Right forelimb (tissue), 1 donor: ENCODE measurements around the gene CABLES1.
"Not testable (repeated sequence)": the region's sequence is repeated elsewhere in the genome, so short reads cannot be mapped to it uniquely, and the experiment has no call there.

Experiments
- DNase-seq: peaks from one replicate; pipeline ENCODE4 v3.0.0-alpha.2; 2018

Gene CABLES1

GRCh38 chr18:23272498-23273232, 137.4 kb downstream of the CABLES1 start:
- no peak for DNase-seq

DNA sequence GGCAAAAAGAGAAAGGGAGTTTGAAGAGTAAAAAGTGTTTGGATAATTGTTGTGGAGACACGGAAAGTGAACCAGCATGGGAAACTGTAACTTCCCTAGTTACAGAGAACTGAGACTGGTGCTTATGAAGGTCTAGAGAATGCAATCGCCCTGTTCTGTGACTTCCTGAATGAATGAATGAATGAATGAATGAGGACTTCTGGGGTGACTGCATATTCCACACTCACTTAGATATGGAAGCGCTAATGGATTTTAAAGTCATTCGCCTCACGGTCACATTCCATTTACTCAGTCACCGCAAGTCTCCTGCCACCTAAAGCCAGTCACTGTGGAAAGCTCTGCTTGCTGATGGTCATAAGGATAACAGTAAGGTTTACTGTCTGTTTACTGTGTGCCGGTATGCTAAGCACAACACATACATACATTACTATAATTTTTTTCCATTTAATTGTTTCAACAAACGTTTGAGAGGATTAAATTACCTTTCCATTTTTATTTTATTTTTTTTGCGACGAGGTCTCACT, 138.2 kb downstream of the CABLES1 start:
- DNase-seq, result no peak

DNA sequence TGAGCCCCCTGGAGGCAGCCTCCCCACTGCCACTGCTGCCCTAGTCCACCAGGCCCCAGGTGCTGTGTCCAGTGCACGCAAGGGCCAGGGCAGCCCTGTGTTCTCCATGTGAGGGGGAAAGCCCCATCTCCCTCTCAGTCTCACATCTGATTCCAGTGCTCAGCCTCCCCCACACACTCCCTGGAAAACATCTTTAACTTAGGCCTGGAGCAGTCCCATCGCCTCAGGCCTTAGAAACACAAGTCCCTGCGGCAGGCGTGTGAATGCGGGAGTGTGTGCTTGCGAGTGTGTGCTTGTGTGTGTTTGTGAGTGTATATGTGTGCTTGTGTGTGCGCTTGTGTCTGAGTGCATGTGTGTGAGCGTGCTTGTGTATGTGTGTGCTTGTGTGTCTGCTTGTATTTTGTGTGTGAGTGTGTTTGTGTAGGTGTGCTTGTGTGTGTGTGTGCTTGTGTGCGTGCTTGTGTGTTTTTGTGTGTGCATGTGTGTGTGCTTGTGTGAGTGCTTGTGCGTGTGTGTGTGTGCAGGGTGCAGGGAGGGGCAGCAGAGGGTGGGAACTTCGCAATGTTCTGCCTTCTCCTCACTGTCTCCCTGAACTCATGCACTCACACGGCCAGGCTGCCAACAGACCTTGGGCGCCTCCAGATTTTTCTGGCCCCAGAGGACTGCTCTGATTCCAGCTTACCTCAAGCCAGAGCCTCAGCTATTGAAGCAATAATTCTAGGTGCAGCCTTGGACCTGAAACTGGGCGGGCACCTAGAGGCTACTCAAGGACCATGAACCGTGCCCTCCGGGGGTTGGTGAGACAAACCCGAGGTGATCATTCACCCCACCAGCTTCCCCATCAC, 139.6 kb downstream of the CABLES1 start:
- no peak for DNase-seq

DNA sequence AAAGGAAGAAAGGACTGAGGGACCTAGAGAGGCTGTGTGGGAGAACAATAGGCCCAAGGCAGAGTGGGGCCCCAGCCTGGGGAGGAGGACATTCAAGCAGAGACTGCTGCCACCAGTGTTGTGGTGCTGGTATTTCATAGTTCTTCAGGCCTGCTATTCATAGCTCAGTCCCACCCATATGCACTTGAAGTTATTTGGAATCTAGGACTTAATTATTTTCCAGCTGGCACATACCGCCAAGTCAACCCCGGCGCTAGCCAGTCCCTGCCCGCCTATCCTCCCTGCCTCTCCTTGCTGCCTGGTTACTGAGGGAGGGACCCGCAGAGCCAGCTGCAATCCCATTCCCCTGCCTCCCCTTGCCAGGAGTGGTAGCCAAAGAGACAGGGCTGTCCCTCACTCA, 141.2 kb downstream of the CABLES1 start:
- DNase-seq, result no peak

DNA sequence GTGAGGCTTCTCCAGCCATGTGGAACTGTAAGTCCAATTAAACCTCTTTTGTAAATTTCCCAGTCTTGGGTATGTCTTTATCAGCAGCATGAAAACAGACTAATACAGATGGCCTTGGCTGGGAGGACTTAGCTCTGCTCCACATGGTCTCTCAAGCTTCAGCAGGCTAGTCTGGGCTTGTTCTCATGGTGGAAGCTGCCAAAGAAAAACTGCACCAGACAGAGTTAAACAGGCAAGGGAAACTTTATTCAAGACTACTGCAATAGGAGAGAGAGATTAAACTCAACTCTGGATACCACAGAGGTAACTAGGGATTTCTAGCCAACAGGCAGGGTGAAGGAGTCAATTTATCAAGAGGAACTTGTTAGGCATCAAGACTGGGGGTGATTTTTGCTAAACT, 142.1 kb downstream of the CABLES1 start:
- DNase-seq, result no peak

GRCh38 chr18:23279931-23280330, 144.6 kb downstream of the CABLES1 start:
- no peak for DNase-seq

GRCh38 chr18:23280844-23281243, 145.6 kb downstream of the CABLES1 start:
- no peak for DNase-seq

DNA sequence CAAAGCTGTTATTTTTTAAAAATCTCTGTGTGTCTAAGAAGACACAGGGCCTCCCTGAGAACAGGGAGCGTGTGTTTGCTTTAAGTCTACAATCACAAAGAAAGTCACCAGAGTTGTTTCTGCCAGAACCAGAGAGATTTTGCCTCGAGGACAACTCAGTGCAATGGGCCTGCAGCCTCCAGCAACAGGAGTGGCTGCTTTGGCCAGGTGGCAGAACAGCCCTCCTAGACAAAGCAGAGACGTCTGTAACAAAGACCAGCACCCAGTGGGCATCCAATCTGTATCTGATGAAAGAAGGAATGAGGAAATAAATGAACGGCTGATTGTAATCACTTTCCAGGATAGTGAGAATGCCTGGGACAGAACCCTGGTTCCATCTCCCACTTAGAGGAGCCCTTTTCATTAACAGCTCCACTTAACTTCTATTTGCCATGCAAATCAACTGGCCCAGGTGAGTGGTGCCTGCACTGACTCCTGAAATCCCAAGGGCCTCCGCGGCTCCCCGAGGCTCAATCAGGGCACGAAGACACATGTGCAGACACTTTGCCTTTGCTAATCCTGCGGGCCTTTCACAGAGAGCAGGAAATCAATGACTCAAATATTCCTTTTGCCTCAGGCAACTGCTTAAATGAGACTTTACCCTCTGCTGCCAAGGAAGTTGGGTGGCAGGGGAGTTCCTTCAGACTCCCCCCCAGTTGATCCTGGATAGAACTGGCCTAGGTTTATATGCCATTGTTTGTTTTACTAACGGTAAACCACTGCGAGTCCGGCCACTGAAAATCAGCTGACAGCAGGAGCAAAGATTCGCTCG, 146.5 kb downstream of the CABLES1 start:
- no peak for DNase-seq

DNA sequence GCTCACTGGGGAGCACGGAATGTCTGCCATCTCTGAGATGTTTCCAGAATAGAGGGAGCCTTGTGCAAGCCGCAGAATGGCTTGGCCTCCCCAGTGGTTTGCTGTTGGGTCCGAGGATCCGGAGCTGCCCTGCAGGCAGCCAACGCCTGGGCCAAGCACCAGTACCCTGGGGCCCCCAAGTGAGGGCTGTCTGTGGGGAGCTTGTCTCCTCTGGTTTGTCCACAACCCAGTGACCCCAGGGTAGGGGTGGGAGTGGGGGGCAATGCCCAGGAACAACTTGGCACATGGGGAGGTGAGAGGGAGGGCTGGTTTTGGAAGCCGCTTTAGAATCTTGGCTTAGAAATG, 147.1 kb downstream of the CABLES1 start:
- DNase-seq, result no peak

GRCh38 chr18:23283916-23284430, 148.7 kb downstream of the CABLES1 start:
- no peak for DNase-seq

GRCh38 chr18:23284629-23285028, 149.3 kb downstream of the CABLES1 start:
- DNase-seq, result no peak

GRCh38 chr18:23285581-23285980, 150.3 kb downstream of the CABLES1 start:
- DNase-seq, result not testable (repeated sequence)

DNA sequence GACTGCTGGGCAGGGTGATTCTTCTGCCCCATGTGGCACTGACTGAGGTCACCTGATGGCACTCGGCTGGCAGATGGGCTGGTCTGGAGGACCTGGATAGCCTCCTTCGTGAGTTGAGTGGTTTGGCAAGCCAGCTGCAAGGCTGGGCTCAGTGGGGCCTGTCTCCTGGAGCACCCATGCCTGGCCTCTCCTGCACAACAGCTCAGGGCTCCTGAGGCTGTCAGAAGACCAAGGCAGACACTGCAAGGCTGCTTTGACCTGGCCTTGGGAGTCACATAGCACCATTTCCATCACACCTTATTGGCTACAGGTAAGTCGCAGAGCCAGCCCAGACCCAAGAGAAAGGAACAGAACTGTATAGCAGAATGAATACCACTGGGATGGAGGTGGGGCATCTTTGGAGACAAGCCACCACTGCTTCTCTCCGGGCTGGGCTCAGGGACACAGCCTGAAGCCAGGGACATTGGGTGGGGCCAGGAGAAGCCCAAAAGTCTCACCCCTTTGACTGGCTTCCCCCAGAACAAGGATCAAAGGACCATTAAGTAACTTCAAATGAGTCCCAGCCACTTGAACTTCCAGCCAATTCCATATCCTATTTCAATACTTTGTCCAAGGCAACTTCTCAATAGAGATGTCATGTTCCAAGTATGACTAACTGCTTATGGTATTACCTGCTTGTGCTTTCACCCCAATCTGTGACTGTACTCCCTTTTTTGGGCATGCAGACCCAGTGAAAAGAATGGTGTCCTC, 156.3 kb downstream of the CABLES1 start:
- DNase-seq, result no peak

- DNase-seq, result no peak
Measured at GRCh38 chr18:23300231-23300805, 165.0 kb downstream of the CABLES1 start.

GRCh38 chr18:23301972-23302371, 166.7 kb downstream of the CABLES1 start:
- no peak for DNase-seq

- DNase-seq, result no peak
Measured at GRCh38 chr18:23302511-23302850, 167.2 kb downstream of the CABLES1 start.

DNA sequence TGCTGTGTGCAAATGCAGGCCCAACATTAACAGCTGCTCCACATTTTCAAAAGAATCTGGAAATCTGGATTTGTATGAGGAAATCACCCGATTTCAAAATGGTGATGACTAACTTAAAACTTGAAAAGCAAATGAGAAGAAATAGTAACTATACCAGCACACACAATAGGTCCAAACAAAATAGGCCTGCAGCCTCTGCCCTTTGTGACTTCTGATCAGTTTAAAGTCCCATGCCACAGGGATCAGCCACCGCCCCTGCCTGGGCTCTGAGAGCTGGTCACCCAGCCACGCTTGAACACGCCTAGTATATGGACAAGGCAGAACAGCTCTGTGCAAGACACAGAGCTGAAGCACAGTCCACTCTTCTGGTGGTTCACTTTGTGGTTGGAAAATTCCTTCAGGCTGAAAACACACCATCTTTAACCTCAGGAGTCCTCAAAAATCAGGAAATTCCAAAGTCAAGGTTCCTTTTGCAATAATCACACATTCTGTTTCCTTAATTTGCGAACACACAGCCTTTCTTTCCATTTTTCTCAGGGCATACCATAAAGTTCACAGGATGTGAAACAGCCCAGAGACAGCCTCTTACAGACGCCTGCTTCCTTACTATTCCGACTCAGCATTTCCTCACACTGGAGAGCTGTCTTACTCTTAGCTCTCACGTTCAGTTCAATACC, 167.7 kb downstream of the CABLES1 start:
- DNase-seq, result no peak

GRCh38 chr18:23306822-23307221, 171.5 kb downstream of the CABLES1 start:
- DNase-seq, result no peak

DNA sequence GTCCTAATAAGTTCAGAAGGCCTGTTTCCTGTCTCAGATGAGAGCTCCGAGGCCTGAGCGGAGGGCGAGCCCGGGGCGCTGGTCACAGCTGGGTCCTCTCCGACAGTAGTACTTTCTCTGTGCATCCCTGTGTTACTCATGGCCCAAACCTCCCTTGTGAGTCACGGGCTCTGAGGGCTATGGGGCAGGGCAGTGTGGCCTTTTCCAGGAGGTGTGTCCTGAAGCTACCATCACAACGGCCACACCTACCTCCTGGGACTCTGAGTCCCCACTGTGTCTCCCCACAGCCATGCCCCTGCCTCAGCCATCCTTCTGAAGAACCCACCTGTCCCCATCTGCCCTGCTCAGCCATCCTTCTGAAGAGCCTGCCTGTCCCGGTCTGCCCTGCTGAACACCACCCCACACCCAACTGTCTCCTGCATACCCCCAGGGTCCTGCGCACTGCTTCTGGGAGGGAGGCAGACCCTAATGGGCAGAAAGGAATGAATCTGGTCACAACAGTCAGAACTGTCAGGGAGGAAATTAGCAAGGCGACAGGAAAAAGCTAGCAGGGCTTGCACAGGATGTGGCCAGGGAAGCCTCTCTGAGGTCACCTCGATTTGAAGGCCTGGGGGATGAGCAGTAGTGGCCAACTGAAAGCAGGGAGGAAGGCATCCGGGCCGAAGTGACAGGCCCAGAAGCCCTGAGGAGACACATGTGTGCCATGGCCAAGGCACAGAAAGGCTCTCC, 172.4 kb downstream of the CABLES1 start:
- DNase-seq, result no peak
